HG03571 (cell line): ENCODE data around the gene TJP2.
"Not testable (repeated sequence)": the region's sequence is repeated elsewhere in the genome, so short reads cannot be mapped to it uniquely, and the experiment has no call there.

Experiments used
- ATAC-seq: cut with Tn5 transposase; IDR thresholded peaks from one replicate; pipeline ENCODE4 v1.9.1; 2021; ENCODE audit not compliant: unreplicated experiment

Gene TJP2

DNA sequence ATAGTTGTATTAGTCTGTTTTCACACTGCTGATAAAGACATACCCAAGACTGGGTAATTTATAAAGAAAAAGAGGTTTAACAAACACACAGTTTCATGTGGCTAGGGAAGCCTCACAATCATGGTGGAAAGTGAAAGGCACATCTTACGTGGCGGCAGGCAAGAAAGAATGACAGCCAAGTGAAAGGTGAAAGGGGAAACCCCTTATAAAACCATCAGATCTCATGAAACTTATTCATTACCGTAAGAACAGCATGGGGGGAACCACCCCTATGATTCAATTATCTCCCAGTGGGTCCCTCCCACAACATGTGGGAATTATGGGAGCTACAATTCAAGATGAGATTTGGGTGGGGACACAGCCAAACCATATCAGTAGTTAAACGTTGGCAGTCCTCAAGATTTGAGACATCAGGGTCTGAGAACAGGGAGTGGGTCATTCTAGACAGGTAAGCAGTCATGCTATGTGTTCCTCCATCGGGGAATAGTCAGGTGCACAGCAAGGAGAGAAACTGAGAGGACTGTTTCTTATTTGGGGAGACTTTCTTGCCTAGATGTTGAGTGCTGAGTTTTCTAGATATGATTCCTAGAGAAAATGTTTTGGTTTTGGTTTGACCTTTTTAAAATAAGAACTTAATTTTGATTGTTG is 105.1 kb downstream of the TJP2 start:
- ATAC-seq: no peak

DNA sequence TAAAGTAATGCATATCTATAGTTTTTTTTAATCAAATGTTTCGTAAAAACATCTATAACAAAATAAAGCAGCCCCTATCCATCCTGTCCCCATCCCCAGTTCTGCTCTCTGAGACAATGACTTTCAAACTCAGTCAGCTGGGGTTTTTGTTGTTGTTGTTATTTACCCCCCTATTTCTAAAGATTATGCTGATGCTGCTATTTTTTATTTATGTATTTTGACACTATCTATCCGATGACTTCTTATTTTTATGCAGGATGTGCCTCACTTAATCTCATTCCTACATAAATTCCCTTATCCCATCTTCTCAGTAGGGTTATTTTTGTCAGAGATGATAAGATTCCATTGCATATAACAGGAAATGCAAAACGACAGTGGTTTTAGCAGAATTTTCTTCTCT is 105.7 kb downstream of the TJP2 start:
- ATAC-seq: no peak

DNA sequence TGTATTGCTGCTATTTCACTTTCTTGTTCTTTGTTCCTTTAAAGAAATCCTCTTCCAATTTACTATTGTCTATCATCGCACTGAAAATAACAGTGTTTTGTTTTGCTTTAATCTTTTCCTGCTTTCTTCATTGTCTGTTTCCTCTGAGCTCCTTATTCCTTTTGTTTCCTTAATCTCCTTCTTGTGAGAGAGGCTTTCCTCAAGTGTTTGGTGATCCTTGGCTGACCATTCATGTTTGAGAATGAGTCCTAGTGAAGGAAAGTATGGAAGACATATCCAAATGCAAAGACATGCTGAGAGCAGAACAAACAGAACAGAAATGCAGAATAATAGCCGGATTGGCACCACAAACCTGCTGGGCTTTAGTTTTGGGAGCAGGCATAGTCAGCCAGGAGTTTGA is 108.9 kb downstream of the TJP2 start:
- no peak for ATAC-seq

DNA sequence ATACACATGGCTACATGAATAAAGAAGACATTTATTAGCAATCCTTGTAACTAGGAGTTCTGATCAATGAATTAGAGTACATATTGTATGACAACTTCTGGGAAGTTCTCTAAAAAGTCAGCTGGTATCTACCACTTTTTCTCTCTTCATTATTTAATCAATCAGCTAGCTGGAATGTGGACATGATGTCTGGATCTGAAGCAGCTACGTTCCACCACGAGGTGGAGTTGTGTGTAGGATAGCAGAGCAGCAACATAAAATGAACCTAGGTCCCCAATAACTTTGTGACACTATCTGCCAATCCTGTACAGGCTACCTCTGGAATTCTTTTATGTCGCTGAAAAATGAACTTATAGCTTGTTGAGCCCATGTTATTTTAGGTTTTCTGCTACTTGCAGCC is 118.0 kb downstream of the TJP2 start:
- no peak for ATAC-seq

DNA sequence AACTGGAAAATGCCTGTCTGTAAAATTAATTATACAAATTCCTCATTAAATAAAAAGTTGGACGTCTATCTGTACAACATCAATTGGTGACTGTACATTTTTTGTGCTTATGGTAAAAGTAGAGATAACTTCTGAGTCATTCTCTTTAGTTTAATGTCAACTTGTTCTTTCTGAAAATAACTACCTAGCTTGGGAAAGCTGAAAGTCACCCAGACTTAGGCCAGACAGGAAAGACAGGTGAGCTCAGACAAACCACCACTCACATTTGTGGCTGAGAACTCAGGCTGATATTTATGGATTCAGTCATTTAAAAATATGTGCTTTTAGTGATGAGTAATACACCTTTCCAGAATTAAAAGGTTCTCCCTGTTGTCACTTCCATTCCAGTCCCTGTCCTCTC is 119.1 kb downstream of the TJP2 start:
- no peak for ATAC-seq

DNA sequence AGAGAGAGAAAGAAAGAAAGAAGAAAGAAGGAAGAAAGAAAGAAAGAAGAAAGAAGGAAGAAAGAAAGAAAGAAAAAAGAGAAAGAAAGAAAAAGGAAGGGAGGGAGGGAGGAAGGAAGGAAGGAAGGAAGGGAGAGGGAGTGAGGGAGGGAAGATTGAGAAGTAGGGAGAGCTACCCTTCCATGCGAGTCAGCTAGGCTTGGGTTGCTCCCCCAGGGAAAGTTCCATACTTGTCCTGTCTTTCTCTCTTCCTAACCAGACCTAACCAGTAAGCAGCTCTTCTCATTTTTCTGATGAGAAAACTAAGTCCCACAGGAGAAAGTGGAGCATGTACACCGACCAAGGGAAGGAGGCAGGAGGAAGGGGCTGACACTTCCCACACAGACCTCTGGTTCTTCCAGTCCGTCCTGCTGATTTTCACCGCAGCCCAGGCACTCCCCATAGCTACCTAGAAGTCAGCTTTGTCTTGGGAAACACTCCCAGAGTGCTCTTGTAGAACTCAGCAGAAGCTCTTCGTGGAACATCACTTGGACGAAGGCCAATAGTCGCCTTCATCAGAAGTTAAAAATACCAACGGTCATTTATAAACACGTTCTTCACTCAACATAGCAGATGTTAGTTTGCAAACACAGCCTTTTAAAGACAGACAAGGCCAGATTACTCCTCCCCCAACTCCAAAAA is 121.9 kb downstream of the TJP2 start:
- ATAC-seq: no peak

DNA sequence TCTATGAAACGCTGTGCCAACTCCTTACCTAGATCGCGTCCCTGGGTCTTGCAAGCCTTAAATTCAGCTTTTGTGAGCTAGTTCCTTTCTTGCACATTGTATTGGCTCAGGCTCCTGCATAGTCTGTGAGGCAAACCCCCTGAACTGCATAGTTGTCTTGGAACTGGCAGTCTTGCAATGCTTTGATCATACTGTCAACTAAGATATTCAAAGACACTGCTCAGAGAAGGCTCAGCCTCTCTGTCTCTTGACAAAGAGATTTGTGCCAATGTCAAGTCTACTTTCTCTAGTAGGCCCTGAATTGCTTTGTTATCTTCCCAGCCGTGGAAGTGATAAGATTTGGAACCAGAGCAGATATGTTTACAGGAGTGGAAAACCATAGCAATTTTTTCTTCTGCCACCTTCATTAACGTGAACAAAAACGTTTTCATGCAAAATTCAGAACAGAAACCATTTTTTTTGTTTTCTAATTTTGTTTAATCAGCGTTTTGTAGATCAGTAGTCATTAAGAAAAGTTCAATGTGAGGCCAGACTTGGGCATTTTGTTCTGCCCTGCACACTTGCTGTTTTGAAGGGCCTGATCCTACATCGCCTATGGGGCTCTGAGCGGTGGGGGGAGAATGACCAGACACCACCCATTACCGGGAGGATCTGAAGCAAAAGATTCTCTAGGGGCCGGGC is 123.4 kb downstream of the TJP2 start:
- ATAC-seq: no peak

DNA sequence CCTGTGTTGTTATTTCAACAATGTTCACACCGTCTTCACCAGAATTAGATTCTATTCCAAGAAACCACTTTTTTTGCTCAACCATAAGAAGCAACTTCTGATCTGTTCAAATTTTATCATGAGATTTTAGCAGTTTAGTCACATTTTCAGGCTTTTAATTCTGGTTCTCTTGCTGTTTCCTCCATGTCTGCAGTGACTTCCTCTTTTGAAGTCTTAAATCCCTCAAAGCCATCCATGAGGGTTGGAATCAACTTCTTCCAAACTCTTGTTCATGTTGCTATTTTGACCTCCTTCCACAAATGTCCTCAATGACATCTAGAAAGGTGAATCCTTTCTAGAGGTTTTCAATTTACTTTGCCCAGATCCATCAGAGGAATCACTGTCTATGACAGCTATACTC is 125.2 kb downstream of the TJP2 start:
- no peak for ATAC-seq

DNA sequence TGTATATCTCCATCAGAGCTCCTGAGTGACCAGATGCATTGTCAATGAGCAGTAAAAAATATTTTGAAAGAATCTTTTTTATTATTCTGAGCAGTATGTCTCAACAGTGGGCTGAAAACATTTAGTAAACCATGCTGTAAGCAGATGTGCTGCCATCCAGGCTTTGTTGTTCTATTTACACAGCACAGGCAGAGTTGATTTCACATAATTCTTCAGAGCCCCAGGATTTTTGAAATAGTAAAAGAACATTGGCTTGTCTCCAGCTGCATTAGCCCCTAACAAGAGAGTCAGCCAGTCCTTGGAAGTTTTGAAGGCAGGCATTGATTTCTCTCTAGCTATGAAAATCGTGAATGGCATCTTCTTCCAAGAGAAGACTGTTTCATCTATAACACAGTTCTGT is 125.7 kb downstream of the TJP2 start:
- ATAC-seq: no peak

DNA sequence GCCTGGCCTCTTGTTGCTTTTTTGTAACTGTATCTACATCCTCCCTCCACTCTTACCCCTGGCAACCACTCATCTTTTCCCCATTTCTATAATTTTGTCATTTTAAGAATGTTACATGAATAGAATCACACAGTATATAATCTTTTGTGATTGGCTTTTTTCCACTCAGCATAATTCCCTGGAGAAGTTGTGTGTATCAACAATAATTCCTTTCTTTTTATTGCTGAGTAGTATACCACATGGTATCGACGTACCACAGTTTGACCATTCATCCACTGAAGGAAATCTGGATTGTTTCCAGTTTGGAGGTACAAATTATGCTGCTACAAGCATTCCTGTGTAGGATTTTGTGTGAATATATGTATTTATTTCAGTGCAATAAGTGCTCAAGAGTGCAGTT is 129.3 kb downstream of the TJP2 start:
- ATAC-seq: no peak

DNA sequence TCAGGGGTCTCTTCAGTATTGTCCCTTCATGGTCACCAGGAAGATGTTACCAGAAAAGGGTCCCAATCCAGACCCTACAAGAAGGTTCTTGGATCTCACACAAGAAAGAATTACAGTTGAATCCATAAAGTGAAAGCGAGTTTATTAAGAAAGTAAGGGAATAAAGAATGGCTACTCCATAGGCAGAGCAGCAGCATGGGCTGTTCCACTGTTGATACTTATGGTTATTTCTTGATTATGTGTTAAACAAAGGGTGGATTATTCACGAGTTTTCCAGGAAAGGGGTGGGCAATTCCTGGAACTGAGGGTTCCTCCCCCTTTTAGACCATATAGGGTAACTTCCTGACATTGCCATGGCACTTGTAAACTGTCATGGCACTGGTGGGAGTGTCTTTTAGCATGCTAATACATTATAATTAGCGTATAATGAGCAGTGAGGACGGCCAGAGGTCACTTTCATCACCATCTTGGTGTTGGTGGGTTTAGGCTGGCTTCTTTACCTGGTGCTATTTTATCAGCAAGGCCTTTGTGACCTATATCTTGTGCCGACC is 132.9 kb downstream of the TJP2 start:
- ATAC-seq: not testable (repeated sequence)

DNA sequence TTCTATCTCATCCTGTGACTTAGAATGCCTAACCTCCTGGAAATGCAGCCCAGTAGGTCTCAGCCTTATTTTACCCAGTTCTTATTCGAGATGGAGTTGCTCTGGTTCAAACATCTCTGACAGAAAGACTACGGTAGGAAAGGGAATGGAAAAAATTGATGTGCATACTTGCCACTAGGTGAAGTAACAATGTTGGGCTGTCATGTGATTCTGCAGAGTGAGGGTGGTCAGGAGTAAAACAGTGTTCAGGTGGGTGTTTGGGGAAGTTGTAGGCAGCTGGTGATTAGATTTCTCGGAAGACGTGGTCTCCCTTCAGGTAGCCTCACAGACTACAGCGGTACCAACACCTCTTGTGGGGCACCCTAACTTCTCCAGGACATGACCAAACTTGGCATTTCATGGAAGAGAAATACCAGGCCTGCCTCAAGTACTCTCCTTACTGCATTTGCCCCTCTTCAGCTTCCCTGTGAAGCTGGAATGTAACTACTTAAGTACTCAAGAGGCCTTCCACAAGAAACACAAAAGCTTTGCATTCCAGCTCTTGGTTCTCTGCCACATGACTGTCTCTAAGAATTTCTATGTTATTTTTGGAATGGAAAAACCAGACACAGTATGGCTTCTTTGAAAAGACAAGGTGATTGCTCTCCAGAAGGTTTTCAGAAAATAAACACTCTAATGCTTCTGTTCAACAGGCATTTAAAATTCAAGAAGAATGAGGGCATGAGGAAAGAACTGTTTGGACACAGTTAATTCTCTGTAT is 133.5 kb downstream of the TJP2 start:
- ATAC-seq: no peak

DNA sequence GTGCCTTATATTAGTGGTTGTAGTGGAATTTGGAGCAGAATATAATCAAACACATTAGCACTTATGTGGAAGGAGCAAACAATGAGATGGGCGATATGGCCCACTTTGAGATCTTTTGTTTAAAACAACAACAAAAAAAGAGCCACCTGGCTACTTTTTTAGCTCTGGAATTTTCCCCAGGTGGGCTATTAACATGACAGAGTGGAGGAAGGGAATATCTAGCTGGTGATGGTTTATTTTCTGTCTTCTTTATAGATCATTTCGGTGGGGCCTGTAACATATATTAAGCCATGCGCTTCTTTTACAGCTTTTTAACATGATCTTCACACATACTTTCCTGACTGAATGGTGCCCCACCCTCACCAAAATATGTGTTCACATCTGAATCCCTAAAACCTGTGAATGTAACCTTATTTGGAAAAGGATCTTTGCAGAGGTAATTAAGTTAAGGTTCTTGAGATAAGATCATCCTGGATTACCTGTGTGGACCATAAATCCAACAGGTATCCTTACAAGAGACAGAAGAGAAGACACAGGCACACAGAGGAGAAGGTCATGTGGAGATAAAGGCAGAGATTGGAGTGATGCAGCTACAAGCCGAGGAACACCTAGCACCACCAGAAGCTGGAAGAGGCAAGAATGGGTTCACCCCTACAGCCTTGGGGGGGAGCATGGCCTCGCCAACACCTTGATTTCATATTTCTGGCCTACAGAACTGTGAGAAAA is 134.3 kb downstream of the TJP2 start:
- no peak for ATAC-seq

DNA sequence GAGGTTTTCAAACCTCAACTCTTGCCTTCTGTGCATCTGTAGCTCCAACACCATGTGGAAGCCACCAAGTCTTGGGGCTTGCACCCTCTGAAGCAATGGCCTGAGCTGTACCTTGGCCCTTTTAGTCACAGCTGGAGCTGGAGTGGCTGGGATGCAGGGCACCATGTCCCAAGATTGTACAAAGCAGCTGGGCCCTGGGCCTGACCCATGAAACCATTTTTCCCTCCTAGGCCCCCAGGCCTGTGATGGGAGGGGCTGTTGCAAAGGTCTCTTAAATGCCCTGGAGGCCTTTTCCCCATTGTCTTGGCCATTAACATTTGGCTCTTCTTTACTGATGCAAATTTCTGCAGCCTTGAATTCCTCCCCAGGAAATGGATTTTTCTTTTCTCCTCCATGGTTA is 139.1 kb downstream of the TJP2 start:
- ATAC-seq: no peak

DNA sequence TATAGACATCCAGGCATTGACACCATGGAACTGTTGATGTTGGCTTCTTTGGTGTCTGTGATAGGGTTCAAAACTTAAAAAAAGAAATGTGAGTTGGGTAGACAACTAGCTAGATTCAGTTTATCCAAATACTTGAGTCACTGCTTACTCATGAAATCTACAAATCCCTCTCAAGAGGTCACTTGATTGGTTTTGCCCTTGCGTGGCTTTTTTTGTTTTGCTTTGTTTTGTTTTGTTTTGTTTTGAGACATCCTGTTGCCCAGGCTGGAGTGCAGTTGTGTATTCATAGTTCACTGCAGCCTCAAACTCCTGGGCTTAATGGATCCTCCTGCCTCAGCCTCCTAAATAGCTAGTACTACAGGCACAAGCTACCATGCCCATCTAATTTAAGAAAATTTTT is 140.5 kb downstream of the TJP2 start:
- no peak for ATAC-seq

DNA sequence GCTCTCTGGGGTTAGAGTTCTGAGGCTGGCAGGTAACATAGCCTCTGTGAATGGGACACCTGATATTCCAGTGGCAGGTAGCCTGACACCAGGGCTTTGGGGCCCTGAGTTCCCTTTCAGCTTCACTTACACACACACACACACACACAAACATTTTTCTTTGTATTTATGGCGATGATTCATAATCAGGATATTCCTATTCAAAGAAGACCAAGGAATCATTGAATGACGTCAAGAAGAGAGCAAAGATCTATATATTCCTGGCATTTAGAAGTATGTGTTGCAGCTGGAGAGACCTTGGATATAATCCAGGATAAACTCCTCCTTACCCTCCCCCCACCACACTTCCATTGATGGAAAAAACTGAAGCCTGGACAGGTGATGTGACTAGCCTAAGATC is 143.0 kb downstream of the TJP2 start:
- ATAC-seq: no peak

DNA sequence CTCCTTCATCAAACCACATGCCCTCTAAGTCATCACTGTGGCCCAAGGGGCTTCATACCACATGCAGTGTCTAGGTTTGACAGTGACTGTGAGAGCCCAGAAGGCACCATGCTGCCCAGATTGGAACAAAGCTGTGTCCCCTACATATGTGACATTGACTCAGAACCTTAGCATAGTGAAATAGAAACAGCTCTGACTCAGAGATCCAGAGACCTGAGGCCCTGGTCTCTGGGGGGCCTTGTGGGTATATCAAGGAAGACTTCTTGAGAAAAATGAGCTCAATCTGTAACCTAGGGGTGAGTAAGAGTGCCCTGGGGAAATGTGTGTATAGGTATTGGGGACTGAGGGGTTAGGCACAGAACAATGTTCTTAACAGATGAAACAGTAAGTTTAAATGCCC is 143.8 kb downstream of the TJP2 start:
- ATAC-seq: peak; percentile 71

DNA sequence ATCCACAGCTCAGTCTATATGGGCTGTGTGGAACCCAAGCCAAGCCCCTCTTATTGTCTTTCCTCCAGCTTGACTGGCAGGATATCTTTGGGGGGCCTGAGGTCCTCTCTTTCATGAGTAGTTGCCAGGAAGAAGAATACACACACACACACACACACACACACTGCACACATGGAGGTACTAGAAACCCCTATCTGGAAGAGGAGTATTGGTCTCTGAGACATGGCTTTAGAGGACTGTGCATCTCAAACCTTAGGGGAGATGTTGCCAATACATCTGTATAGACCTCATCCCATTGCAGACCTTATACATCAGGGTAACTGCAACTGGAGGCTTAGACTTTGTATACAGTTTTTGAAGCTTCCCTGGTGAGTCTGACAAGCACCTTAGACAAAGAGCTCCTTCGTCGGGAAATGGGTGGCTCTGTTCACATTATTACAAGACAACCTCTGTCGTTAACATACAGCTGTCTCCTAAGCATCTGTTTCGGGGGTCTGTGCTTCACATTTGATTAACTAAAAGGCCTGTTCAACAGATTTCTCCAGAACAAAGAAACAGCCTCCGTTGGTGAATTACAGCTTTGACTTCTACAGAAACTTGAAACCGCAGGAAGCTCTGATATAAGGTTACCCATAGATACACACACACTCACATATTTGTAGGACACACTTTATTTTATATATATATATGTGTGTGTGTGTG is 145.4 kb downstream of the TJP2 start:
- ATAC-seq: no peak

DNA sequence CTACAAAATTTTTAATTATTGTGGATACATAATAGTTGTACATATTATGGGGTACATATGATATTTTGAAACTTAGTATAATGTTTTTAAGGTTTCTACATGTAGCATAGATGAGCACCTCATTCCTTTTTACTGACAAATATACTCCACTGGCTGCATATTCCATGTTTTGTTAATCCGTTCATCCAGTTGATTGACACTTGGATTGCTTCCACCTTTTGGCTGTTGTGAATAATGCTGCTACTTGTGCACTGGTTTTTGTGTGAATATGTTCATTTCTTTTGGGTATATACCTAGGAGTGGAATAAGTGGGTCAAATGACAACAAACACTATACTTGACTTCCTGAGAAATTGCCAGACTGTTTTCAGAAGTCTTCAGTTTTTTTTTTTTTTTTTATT is 148.2 kb downstream of the TJP2 start:
- ATAC-seq: no peak

DNA sequence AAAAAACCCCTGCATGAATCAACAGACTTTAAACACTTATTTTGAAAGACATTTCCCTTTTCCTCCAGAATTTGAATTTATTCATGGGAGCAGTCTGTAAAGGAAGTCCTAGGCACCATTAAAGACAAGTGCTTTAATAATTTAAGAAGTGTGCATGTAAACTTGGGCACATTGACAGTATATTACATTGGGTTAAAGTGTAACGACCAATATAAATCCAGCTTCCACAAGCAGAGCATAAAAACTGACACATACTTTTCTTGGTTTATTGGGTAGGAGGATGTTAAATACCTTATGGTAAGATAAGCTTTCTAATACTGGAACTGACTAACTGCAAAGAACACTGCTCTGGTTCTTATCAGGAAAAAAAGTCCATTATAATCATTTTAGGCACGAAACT is 149.8 kb downstream of the TJP2 start:
- no peak for ATAC-seq
